Anterior cingulate cortex (tissue), 58 donors: Measurements from ENCODE around the gene TFR2.
"Not testable (repeated sequence)": the region's sequence is repeated elsewhere in the genome, so short reads cannot be mapped to it uniquely, and the experiment has no call there.

ENCODE experiments used
- DNase-seq, 58 donors: peaks; one replicate each; lab custom pipeline; 2025; lab: John Stamatoyannopoulos, UW

The TFR2 gene

DNA sequence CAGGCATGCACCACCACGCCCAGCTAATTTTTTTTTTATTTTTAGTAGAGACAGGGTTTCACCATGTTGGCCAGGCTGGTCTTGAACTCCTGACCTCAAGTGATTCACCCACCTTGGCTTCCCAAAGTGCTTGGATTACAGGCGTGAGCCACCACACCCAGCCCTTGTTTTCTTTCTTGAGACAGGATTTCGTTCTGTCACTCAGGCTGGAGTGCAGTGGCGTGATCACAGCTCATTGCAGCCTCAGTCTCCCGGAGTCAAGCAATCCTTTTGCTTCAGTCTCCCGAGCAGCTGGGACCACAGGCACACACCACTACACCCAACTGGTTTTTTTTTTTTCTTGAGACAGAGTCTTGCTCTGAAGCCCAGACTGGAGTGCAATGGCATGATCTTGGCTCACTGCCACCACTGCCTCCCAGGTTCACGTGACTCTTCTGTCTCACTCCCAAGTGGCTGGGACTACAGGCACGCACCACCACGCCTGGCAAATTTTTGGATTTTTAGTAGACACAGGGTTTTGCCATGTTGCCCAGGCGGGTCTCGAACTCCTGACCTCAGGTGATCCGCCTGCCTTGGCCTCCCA, 20.9 kb upstream of the TFR2 start:
- DNase-seq = not testable (repeated sequence)

DNA sequence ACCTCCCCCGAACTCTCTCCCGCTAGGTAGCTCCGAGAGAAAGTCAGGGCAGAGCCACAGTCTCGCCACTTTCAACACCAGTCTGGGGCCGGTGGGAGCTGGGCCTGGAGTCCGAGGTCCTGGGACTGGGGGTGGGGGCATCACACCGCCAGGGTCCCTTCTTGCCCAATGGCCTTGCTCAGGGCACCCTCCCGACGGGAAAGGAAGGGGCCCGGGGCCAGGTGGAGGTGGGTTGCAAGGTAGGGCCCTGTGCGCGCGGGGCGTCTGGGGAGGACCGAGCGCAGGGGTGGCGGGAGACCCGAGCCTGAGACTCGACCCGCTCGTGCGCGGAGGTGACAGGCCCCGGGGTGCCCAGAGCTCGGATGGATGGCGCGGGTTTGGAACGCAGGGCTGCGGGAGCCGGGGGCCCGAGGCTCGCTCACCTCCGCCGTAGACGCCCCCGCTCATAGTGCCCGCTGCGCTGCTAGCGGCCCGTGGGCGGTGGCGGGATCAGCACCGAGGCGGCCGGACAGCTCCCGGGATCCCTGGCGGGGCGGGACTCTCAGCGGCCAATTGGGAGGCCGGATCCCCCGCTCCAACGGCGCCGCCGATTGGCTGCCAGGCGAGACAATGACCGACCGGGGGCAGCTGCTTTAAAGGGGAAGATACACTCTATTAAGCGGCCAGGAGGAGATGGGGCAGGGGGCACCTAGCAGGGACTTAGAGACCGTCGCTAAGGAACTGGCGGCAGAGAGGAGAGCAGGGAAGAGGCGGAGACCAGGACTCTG, 14.7 kb upstream of the TFR2 start, which contains the start of gene ACTL6B:
TSS of gene ACTL6B (minus strand) at position 541 of the 767 bp plus-strand sequence. CDS start at position 447, 94 bp downstream.
- peak in 57 of 58 donors; percentile 16 to 90 (median 62) for DNase-seq

GRCh38 chr7:100654908-100655831, 13.8 kb upstream of the TFR2 start:
- no peak for DNase-seq

DNA sequence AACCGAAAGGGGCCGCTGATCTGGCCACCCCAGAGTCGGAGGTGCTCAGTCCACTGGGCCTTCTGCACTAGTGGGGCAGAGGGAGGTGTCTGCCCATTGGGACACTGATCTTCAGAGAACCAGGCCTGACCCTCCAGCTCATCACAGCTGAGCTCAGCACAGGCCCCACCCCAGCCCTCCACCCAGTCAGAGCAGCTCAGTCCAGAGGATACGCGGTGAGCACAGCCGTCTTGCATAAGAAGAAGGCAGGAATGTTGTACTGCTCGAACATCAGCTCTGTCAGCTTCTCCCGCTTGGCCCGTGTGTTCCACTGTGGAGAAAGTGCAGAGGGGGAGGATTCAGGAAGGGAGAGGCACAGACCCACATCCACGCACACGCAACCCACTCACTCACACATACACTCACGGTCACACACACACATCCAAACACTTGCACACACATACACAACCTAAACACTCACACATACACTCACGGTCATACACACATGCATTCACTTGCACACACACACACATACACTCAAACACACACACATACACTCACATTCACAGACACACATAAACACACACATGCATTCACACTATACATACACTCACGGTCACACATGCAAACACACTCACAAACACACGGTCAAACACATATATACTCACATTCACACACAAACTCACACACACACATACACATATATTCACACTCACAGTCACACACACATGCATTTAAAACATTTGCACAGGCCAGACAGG, 8.6 kb upstream of the TFR2 start:
- no peak for DNase-seq

DNA sequence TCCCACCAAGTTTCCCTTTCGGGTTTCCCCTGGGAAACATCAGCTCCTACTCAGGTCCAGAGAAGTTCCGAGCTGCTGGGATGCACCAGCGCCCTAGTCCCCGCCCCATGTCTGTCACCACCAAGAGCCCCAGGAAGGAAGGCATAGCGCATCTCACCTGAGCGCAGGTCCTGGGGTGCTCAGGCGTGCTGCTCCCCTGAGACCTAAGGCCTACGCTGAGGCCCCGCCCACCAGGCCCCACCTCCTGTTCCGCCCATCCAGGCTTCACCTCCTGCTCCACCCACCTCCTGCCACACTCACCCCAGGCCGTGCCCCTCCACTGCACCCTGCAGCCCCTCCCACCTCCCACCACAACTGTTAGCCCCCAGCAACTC, 1.2 kb upstream of the TFR2 start:
- DNase-seq = no peak

GRCh38 chr7:100641860-100642533, 645 bp upstream of the TFR2 start:
- no peak for DNase-seq

DNA sequence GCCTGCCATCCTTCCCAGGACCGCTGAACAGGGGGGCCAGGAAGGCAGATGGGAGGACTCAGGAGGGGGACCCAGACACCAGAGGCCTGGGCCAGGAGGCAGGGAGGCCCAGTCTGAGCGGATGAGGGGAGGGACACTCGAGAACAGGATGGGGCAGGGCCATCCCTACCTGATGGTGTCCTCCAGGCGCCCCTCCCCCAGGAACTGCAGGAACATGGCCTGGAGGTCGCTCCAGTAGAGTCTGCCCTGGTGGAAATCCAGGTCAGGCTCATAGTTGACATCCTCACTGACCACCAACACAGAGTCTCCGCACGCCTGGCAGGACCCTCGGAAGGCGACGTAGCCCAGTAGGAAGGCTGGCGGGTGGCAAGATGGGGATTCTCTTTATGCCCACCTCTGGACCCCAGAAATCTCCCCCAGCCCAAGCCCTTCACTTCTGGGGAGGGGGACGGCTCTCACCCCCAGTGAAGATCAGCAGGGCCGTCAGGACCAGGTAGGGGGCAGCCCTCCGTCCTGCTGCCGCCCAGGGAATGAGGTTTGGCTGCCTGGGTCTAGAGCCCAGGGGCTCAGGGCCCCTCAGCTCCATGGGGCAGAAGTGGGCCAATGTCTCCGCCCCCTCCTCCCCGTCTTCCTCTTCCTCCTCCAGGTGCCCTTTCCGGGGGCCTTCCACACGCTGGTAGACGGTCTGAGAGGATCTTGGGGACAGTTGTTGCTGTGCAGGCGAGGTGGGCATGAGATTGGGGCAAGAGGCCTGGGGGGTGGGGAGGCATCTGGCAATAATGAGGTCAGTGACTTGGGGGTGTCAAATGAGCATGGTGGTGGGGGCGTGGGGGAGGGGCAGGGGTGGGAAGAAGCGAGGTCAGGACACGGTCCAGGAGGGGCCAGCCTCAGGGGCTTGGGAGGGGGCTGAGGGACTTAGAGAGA, 573 bp downstream of the TFR2 start:
- no peak for DNase-seq

- no peak for DNase-seq
These were observed 1.3 kb downstream of the TFR2 start for GRCh38 chr7:100639995-100640516.

DNA sequence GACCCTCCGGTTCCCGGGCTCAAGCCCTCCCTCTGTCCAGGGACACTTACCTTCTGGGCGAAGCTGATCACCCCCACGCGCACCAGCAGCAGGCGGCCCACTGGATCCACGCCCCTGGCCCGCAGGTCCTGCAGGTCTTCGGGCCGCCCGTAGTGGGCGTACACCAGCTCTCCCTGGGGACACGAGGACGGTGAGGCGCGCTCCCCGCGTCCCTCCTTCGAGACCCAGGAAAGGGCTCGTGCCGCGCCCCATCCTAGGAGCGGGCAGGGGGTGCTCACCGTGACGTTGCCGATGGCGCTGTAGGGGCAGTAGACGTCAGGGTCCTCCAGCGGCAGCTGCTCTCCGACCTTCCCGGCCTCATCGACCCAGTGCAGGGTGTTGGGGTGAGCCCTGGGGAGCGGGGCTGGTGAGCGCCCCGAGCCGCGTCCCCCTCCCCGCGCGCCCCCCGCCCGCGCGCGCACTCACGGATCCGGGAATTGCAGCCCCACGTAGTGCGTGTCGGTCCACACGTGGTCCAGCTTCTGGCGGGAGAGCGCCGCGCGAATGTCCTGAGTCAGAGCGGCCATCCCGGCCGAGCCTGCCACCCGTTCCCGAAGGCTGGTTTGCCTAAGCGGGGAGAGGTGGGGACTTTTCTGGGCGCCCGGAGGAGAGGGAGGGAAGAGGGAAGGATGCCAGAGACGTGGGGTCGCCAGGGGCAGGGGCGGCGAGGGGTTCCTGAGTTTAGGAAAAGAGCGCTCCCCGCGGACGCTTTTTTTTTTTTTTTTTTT, 8.2 kb downstream of the TFR2 start:
- peak in 14 of 58 donors; percentile 5 to 46 (median 23) for DNase-seq

DNA sequence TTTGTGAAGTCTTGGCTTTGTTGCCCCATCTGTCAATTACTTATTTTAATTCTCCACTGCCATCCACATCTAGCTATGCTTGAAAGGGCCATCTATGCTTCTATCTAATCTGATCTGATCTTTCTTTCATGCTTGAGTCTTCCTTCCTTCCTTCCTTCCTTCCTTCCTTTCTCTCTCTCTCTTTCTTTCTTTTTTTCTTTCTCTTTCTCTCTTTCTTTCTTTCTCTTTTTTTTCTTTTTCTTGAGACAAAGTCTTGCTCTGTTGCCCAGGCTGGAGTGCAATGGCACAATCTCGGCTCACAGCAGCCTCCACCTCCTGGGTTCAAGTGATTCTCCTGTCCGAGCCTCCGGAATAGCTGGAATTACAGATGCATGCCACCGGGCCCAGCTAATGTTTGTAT, 11.3 kb downstream of the TFR2 start:
- no peak for DNase-seq

GRCh38 chr7:100629117-100629716, 12.1 kb downstream of the TFR2 start:
- no peak for DNase-seq

GRCh38 chr7:100627238-100627549, 14.2 kb downstream of the TFR2 start:
- DNase-seq = no peak

GRCh38 chr7:100626530-100627237, 14.7 kb downstream of the TFR2 start:
- DNase-seq = peak in 54 of 58 donors; percentile 9 to 87 (median 52)

DNA sequence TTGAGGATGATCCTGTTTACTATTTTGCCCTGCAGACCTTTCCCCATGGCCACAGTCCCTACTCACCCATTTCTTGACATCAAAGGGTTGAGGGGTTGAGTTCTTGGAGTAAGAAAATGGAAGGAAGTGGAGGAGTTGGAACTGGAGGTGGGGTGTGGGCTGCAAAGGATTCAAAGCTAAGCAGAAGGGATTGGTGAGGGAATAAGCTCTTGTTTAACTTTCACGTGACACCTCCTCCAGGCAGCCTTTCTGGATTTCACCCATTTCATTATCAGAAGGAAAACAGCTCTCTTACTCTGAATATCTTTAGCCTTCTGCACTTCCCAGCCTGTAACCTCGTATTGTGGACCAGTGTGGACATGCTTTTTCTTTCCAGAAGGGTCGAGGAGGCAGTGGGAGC, 15.3 kb downstream of the TFR2 start:
- DNase-seq = no peak

GRCh38 chr7:100623951-100624824, 17.2 kb downstream of the TFR2 start:
- DNase-seq = no peak

DNA sequence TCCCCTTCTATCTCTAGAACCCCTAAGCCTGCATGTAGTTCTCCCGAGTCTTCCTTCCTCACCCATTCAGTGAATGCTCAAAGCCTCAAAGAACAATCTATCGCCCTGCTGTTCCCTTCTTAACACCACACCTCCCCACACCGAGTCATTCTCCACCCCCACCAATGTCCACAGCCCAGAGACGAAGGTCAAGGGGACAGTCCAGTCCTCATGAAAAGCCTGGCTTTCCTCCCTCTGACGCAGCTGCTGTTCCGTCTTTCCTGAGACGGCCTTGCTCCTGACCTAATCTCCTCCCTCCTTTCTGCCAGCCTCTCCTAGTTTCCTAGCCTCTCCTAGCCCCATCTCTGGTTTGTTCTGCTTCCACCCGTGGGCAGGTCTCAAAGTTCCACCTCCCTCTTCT, 19.8 kb downstream of the TFR2 start:
- no peak for DNase-seq
